ENCODE data around the gene PLP2. TPM values are rescaled to one million over a fixed set of nuclear protein-coding genes. Genes with fewer than 3 reads are reported as not detected.

The PLP2 gene
- total RNA-seq, 1 donor from 2014 or later: 100 TPM

DNA sequence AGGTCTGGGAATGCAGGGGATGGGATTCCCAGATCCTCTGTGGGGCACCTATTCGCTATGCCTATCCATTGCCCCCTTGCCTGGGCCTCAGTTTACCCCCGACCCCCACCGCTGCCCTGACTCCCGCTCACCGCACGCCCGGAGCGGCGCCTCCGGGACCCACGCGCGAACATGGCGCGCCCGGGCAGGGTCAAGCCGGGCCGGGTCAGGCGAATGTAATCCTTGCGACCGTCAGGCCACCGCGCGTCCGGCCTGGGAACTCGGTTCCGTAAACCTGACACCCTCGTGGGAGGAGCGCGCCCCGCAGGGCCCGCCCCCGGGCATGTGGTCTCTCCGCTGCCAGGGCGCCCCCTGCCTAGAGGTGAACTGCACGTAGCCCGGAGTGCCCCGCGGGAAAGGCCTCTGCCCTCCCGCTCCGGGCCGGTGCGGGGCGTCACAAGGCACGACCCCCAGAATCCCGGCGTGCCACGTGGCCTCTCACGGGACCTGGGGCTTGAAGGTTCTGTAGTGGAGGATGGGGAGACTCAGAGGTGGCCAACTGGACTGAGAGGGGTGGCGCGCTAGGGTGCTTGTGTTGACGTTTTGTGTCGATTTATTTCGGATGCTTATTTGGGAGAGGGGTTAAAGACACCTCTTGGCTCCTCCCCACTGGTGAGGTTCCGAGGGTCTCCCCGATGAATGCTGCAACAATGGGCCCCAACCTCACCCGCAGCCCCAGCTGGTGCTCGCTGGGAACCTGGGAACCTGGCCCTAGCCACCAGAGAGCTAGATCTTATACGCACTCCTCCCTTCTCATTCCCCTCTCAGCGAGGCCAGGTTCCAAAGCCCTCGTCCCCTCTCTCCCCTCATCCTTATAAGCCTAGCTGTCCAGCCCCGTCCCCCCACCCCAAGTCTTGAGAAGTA is 14.7 kb downstream of the PLP2 start, which contains the start of gene PRICKLE3:
PRICKLE3 (minus strand) TSS at position 249 of the 903 bp plus-strand sequence; CDS start at position 173, 76 bp downstream.
- TF ChIP-seq, protein P1, sequence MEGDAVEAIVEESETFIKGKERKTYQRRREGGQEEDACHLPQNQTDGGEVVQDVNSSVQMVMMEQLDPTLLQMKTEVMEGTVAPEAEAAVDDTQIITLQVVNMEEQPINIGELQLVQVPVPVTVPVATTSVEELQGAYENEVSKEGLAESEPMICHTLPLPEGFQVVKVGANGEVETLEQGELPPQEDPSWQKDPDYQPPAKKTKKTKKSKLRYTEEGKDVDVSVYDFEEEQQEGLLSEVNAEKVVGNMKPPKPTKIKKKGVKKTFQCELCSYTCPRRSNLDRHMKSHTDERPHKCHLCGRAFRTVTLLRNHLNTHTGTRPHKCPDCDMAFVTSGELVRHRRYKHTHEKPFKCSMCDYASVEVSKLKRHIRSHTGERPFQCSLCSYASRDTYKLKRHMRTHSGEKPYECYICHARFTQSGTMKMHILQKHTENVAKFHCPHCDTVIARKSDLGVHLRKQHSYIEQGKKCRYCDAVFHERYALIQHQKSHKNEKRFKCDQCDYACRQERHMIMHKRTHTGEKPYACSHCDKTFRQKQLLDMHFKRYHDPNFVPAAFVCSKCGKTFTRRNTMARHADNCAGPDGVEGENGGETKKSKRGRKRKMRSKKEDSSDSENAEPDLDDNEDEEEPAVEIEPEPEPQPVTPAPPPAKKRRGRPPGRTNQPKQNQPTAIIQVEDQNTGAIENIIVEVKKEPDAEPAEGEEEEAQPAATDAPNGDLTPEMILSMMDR (IDR thresholded peaks at IDR 0.05): peak; percentile 26
- H3K36me3 Mint-ChIP-seq (ENCODE audit: unreplicated experiment): peaks cover 2% of the 10 kb centered on the region
- peaks cover 21% of the 10 kb centered on the region for H3K4me1 Mint-ChIP-seq (ENCODE audit: unreplicated experiment)
- H3K27ac Mint-ChIP-seq (ENCODE audit: unreplicated experiment): peak within 1 kb of the TSS; percentile 68
- no peaks in the 10 kb centered on the region for H3K27me3 Mint-ChIP-seq (ENCODE audit: unreplicated experiment)
- peak within 1 kb of the TSS; percentile 62 for H3K4me3 Mint-ChIP-seq (ENCODE audit: unreplicated experiment)
- no peaks in the 10 kb centered on the region for H3K9me3 Mint-ChIP-seq (ENCODE audit: unreplicated experiment)
- no peak for DNase-seq (ENCODE audit: extremely low spot score, unreplicated experiment)

DNA sequence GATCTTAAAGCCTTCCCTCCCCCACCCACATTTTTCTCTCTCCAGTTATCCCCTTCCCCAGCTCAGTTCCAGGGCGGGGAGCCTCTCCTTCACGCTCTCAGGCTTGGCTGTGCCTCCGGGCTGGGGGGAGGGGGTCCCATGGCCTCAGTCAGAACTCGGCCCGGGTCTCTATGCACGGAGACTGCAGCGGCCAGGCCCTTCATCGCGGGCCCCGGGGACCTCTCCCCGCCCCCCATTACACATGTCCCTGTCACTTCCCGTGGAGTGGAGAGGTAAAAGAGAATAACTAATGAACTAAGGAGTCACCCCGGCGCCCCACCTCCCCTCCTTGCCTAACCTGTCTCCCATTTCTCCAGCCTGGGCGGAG is 15.3 kb downstream of the PLP2 start:
- peaks cover 2% of the 10 kb centered on the region for H3K36me3 Mint-ChIP-seq (ENCODE audit: unreplicated experiment)
- no peaks in the 10 kb centered on the region for H3K27me3 Mint-ChIP-seq (ENCODE audit: unreplicated experiment)
- peak overlapping the region; percentile 27 for H3K27ac Mint-ChIP-seq (ENCODE audit: unreplicated experiment)
- peak overlapping the region; percentile 62 for H3K4me3 Mint-ChIP-seq (ENCODE audit: unreplicated experiment)
- H3K9me3 Mint-ChIP-seq (ENCODE audit: unreplicated experiment): no peaks in the 10 kb centered on the region
- peaks cover 22% of the 10 kb centered on the region for H3K4me1 Mint-ChIP-seq (ENCODE audit: unreplicated experiment)
- TF ChIP-seq, protein P1 (IDR thresholded peaks at IDR 0.05): no peak
- no peak for DNase-seq (ENCODE audit: extremely low spot score, unreplicated experiment)

DNA sequence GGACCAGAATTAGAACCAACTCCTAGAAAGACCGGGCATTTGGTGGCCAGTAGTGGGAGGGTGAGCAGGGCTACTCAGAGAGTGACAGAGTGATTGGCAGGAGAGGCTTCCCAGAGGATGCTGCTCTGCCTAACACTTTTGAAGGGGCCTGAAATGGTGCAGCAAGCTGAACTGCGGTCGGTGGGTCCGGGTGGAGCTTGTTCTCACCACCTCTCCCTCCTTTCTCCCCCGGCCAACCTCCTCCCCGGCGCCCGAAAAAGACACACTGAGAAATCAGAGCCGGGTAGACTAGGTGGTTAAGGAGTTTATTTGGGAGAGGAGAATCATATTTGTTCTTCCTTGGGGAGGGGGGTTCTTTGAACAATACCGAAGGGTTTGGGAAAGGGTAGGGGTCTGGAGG is 15.8 kb downstream of the PLP2 start:
- TF ChIP-seq, protein P1 (IDR thresholded peaks at IDR 0.05): no peak
- H3K36me3 Mint-ChIP-seq (ENCODE audit: unreplicated experiment): peaks cover 2% of the 10 kb centered on the region
- DNase-seq (ENCODE audit: extremely low spot score, unreplicated experiment): no peak
- no peaks in the 10 kb centered on the region for H3K9me3 Mint-ChIP-seq (ENCODE audit: unreplicated experiment)
- no peak overlapping the region for H3K27ac Mint-ChIP-seq (ENCODE audit: unreplicated experiment)
- peaks cover 22% of the 10 kb centered on the region for H3K4me1 Mint-ChIP-seq (ENCODE audit: unreplicated experiment)
- H3K4me3 Mint-ChIP-seq (ENCODE audit: unreplicated experiment): no peak overlapping the region
- no peaks in the 10 kb centered on the region for H3K27me3 Mint-ChIP-seq (ENCODE audit: unreplicated experiment)

DNA sequence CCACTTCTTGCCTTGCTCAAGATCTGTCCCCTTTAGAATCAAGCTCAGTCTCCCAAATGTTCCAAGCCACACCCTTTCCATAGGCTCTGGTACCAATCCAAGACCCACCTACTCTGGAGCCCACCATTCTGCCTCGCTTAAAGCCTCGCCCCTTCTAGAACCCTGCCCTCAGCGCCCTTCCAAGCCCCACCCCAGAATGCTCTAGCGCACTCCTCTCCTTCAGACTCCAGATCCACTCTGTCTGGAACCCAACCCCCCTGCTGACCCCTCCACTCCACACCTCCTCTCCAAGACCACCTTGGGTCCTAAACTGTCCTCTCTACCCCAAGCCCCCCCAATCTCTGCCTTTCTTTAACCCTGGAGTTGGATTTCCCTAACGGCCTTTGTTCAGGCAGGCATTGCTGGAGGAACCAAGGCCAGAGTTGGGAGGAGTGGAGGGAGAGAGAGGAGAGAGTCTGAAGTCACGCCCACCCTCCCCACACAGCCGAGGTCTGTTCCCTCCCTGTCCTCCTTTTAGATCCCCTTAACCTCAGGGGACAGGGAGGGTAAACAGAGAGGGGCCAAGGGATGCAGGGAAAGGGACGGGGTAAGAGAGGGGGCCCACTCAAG is 16.9 kb downstream of the PLP2 start:
- peaks cover 2% of the 10 kb centered on the region for H3K36me3 Mint-ChIP-seq (ENCODE audit: unreplicated experiment)
- no peaks in the 10 kb centered on the region for H3K9me3 Mint-ChIP-seq (ENCODE audit: unreplicated experiment)
- DNase-seq (ENCODE audit: extremely low spot score, unreplicated experiment): no peak
- H3K27ac Mint-ChIP-seq (ENCODE audit: unreplicated experiment): no peak overlapping the region
- no peaks in the 10 kb centered on the region for H3K27me3 Mint-ChIP-seq (ENCODE audit: unreplicated experiment)
- H3K4me3 Mint-ChIP-seq (ENCODE audit: unreplicated experiment): no peak overlapping the region
- TF ChIP-seq, protein P1 (IDR thresholded peaks at IDR 0.05): no peak
- H3K4me1 Mint-ChIP-seq (ENCODE audit: unreplicated experiment): peaks cover 22% of the 10 kb centered on the region

DNA sequence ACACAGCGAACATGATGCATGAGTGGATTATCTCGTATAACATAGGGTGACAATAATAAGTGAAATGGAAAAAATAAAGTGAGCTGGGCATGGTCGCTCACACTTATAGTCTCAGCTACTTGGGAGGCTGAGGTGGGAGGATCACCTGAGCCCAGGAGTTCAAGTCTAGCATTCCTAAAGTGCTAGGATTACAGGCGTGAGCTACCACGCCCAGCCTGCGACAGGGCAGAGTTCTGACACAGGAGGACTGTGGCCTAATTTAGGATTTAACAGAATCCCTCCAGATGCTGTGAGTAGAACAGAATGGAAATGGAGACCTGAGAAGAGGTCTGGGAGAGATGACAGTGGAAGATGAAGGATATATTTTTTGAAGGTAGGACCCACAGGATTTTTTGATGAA is 17.9 kb downstream of the PLP2 start:
- Mint-ChIP-seq H3K36me3 (ENCODE audit: unreplicated experiment) (no peaks in the 10 kb centered on the region), H3K4me1 (ENCODE audit: unreplicated experiment) (peaks cover 17% of the 10 kb centered on the region), H3K27me3 (ENCODE audit: unreplicated experiment) (no peaks in the 10 kb centered on the region), H3K4me3 (ENCODE audit: unreplicated experiment) (peak overlapping the region; percentile 80), H3K27ac (ENCODE audit: unreplicated experiment) (peak overlapping the region; percentile 93), H3K9me3 (ENCODE audit: unreplicated experiment) (no peaks in the 10 kb centered on the region)
- no peak for DNase-seq (ENCODE audit: extremely low spot score, unreplicated experiment)
- TF ChIP-seq, protein P1 (IDR thresholded peaks at IDR 0.05): no peak
